H1 (cell line): ENCODE data around the gene OBSL1. TPM values are rescaled to one million over a fixed set of nuclear protein-coding genes. Genes with fewer than 3 reads are reported as not detected.
A peak's percentile ranks its signal among the peaks of the same experiment; 100 is the strongest.

ENCODE experiments used
- ASH2L ChIP-seq: fragments of 200-600, 300-600 bp; sonication (generic); IDR thresholded peaks from one replicate; pipeline ENCODE4 v1.7.1; 2017; ENCODE audit warnings: low read length
- ATF2 ChIP-seq: IDR thresholded peaks from 2 replicates; pipeline ENCODE4 v1.6.1; 2012; ENCODE audit warnings: low read length, inconsistent platforms
- BACH1 ChIP-seq: IDR thresholded peaks from 2 replicates; pipeline ENCODE4 v1.6.1; 2012; ENCODE audit warnings: low read length, improper control_type of control experiment
- BCL11A ChIP-seq, 2 experiments: IDR thresholded peaks; one replicate each; pipeline ENCODE4 v1.6.1; 2011; ENCODE audit warnings: low read depth in 2 of 2, low read length in 2 of 2, mild to moderate bottlenecking in 2 of 2
- CBX5 ChIP-seq: fragments of 300-800, 300-1000 bp; sonication (generic); IDR thresholded peaks from 2 replicates; pipeline ENCODE4 v1.7.1; 2016; ENCODE audit warnings: antibody characterized with exemption, low read length, low read depth
- CEBPB ChIP-seq: IDR thresholded peaks from 2 replicates; pipeline ENCODE4 v1.6.1; 2012; ENCODE audit warnings: low read depth, low read length
- EP300 ChIP-seq, 2 experiments: IDR thresholded peaks; 1 replicate in 1 of 2; 2 replicates in 1 of 2; pipeline ENCODE4 v1.6.1; 2011 to 2012; ENCODE audit warnings: low read depth in 2 of 2, low read length in 2 of 2, mild to moderate bottlenecking in 2 of 2, borderline replicate concordance in 1 of 2, inconsistent platforms in 1 of 2, moderate library complexity in 1 of 2
- NRF1 ChIP-seq: IDR thresholded peaks from 2 replicates; pipeline ENCODE4 v1.6.1; 2011; ENCODE audit warnings: mild to moderate bottlenecking, low read depth, low read length, improper control_type of control experiment
- PHF8 ChIP-seq: fragments of 200-600 bp; sonication (generic); conservative IDR thresholded peaks from 2 replicates; pipeline ENCODE4 v1.7.1; 2012; ENCODE audit warnings: low read depth, mild to moderate bottlenecking, inconsistent platforms, low read length, moderate library complexity
- RBBP5 ChIP-seq: IDR thresholded peaks from 2 replicates; pipeline ENCODE4 v1.7.1; 2012; ENCODE audit warnings: low read depth, mild to moderate bottlenecking, inconsistent platforms, low read length, moderate library complexity, borderline replicate concordance
- RNF2 ChIP-seq: fragments of 200-900, 300-1000 bp; sonication (generic); IDR thresholded peaks from 2 replicates; pipeline ENCODE4 v1.7.1; 2016; ENCODE audit warnings: borderline replicate concordance, low read depth, mild to moderate bottlenecking, antibody characterized with exemption, low read length; ENCODE audit not compliant: poor library complexity, severe bottlenecking; ENCODE audit errors: missing control alignments
- RXRA ChIP-seq: IDR thresholded peaks from 2 replicates; pipeline ENCODE4 v1.6.1; 2011; ENCODE audit warnings: low read depth, mild to moderate bottlenecking, low read length, moderate library complexity; ENCODE audit not compliant: insufficient read depth
- SP1 ChIP-seq: IDR thresholded peaks from 2 replicates; pipeline ENCODE4 v1.6.1; 2011; ENCODE audit warnings: low read depth, low read length
- SUZ12 ChIP-seq: fragments of 200-600 bp; sonication (generic); IDR thresholded peaks from 2 replicates; pipeline ENCODE4 v1.6.1; 2012; ENCODE audit warnings: mild to moderate bottlenecking, inconsistent platforms, low read length, moderate library complexity, mixed read lengths
- YY1 ChIP-seq: IDR thresholded peaks from 2 replicates; pipeline ENCODE4 v1.6.1; 2011; ENCODE audit warnings: low read depth, mild to moderate bottlenecking, low read length
- polyA plus RNA-seq, 7 experiments: library from polyadenylated mRNA; depleted of rRNA in 3 of 7; stranded (reverse) in 5 of 7; unstranded in 2 of 7; fragments of >200 nt in 5 of 7; fragments of 200-250 nt in 2 of 7; gene quantifications; 1 replicate in 5 of 7; 2 replicates in 1 of 7; 4 replicates in 1 of 7; pipeline versions ENCODE4 v1.2.1 to v1.2.3, GENCODE V29; 2011 to 2013; ENCODE audit warnings: missing spikeins in 2 of 7, mixed read lengths in 2 of 7
- total RNA-seq: library from RNA; stranded (reverse); fragmentation: NEBNext Ultra II Directional; extraction: Animal tissue kit (Norgen Biotek cat#: 25700); gene quantifications from 2 replicates; pipeline ENCODE4 v1.2.1, GENCODE V29; 2021
- TF ChIP-seq, protein P1 (sequence below): IDR thresholded peaks from 2 replicates; pipeline ENCODE4 v1.6.1; 2012; ENCODE audit warnings: inconsistent platforms
- TF ChIP-seq, protein P2 (sequence below): IDR thresholded peaks from 2 replicates; pipeline ENCODE4 v1.6.1; 2011; ENCODE audit warnings: low read length, improper control_type of control experiment

The OBSL1 gene
- total and polyA plus RNA-seq, 2 of the 8 experiments (the other 6 are each of a cell fraction or from before 2014, with no cell fraction given): 116 to 127 TPM

- TF ChIP-seq EP300 (IDR thresholded peaks at IDR 0.05; ENCODE audit: borderline replicate concordance in 1 of 2, low read depth in 2 of 2, low read length in 2 of 2): no peak
- TF ChIP-seq NRF1: no peak
- TF ChIP-seq, protein P1, sequence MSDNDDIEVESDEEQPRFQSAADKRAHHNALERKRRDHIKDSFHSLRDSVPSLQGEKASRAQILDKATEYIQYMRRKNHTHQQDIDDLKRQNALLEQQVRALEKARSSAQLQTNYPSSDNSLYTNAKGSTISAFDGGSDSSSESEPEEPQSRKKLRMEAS: peak; percentile 82
- no peak for TF ChIP-seq CBX5
- TF ChIP-seq RBBP5: no peak
- TF ChIP-seq CEBPB: no peak
- TF ChIP-seq YY1: no peak
- no peak for TF ChIP-seq PHF8
- peak; percentile 39 for TF ChIP-seq ASH2L
- TF ChIP-seq, protein P2, sequence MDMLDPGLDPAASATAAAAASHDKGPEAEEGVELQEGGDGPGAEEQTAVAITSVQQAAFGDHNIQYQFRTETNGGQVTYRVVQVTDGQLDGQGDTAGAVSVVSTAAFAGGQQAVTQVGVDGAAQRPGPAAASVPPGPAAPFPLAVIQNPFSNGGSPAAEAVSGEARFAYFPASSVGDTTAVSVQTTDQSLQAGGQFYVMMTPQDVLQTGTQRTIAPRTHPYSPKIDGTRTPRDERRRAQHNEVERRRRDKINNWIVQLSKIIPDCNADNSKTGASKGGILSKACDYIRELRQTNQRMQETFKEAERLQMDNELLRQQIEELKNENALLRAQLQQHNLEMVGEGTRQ: no peak
- no peak for TF ChIP-seq BACH1
- TF ChIP-seq BCL11A (IDR thresholded peaks at IDR 0.05; ENCODE audit: low read depth in 2 of 2, low read length in 2 of 2): no peak
- no peak for TF ChIP-seq RNF2
- no peak for TF ChIP-seq RXRA
- TF ChIP-seq SP1: peak; percentile 58; the same call in 1 of the 2 replicates
- no peak for TF ChIP-seq SUZ12
- no peak for TF ChIP-seq ATF2
- TF ChIP-seq, all 59 proteins: peak for 5
Observed at GRCh38 chr2:219506802-219507526, 64.4 kb downstream of the OBSL1 start (continued).
